Activated CD4-positive, alpha-beta T cell treated with anti-CD3 and anti-CD28 coated beads, Interleukin-2, amount 50 U/mL, for 24 hours (primary cell): Measurements from ENCODE around the gene C12orf75.
"Not testable (repeated sequence)": the region's sequence is repeated elsewhere in the genome, so short reads cannot be mapped to it uniquely, and the experiment has no call there.

Experiments
- DNase-seq, 2 donors: peaks; one replicate each; pipeline ENCODE4 v3.0.0-alpha.2; 2020; ENCODE audit warnings: low read depth in 1 of 2, low spot score in 1 of 2

The C12orf75 gene

DNA sequence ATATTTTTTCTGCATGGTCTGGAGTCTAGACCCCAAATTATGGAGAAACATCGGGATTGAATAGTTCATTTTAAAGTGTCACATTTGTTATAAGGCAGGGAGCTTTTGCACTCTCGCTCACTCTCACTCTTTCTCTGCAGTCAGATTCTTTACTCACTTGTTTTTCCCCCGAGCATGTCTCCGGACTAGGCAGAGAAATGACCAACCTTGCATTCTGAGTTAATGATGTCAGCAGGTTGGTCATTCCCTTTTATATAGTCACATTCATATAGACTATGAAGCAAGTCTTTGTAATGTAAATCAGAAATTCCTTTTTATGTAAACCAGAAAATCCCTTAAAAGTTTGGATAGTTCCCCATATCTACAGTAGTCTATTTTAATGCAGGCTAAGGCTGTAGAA is 4.1 kb downstream of the C12orf75 start:
- no peak for DNase-seq

- no peak for DNase-seq
Observed at GRCh38 chr12:105335856-105336255, 5.4 kb downstream of the C12orf75 start.

GRCh38 chr12:105336411-105336810 is 5.9 kb downstream of the C12orf75 start:
- DNase-seq = no peak

DNA sequence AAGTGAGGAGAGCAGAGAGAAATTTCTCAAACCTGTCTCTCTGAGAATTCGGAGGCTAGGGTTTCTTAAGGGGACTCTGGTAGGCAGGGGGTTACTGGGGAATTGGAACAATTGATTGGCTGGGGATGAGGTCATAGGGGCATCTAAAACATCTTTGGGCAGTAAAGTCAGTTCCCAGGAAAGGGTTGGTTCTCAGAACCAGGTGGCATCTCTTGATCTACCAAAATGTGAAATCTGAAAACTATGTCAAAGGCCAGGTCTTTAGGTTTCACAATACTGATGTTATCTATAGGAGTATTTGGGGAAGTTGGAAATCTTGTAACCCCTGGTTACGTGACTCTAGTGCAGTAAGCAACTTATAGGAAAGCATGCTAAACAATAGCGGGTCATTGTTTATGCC is 6.9 kb downstream of the C12orf75 start:
- DNase-seq = no peak

DNA sequence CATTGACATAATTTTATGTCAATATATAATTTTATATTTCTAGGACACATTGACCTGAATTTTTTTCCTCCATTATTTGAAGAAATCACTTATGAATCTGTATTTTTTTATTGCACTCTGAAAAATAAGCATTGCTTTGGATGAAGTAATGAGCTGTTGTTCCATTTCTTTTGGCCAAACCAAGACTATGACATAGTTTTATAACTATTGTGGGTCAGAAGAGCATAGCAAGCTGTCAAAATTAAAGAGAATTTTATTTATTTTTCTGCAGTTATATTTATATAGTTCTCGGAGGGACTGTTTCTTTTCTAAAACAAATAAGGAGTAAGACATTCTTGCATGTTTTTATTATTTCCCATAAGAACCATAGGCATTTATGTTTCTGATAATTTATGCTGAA is 8.5 kb downstream of the C12orf75 start:
- DNase-seq = no peak

DNA sequence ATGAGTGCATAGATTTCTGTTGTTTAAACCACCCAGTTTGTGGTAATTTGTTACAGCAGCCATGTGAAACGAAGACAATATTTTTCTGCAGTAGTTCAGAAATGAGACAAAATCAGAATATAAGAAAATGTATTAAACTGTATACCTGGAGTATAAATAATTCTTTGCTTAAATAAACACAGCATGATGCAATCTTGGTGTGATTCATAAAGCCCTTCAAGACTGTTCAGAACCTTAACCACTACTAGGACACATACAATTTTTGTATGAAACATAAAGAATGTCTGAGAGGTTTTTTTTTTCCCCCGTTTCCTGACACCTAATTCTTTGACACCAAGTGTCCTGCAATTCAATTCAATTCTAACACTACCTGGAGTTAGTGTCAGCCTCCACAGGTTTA is 10.5 kb downstream of the C12orf75 start:
- no peak for DNase-seq

DNA sequence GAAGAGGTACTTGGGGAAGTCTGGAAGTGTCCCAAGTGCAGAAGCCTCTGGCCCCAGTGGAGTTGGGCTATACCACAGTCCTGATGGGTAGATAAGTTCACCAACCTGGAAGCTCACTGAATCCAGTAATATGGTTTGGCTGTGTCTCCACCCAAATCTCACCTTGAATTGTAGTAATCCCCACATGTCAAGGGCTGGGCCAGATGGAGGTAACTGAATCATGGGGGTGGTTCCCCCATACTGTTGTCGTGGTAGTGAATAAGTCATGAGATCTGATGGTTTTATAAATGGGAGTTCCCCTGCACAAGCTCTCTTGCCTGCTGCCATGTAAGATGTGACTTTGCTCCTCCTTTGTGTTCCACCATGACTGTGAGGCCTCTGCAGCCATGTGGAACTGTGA is 11.1 kb downstream of the C12orf75 start:
- not testable (repeated sequence) for DNase-seq

- no peak for DNase-seq
Observed at GRCh38 chr12:105342464-105342863, 12.0 kb downstream of the C12orf75 start.

DNA sequence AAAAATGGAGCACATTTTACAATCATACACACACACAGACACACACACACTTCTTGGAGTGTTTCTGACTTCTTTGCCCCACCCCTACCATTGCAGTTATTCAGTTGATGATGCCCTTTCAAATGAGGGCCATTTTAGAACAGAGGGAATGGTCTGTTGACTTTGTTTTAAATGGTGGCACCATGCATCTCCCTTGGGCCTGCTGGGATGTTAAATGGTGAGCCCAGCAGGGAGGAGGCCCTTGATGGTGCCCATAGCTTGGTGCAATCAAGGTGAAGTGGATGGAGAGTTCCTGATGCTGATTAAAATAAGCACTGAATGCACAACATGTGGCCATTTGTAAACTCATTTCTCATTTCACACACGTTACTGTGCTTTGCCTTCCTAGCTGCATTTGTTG is 13.3 kb downstream of the C12orf75 start:
- no peak for DNase-seq

- no peak for DNase-seq
Observed at GRCh38 chr12:105347499-105347898, 17.0 kb downstream of the C12orf75 start.

- no peak for DNase-seq
Observed at GRCh38 chr12:105348142-105348541, 17.7 kb downstream of the C12orf75 start.

- no peak for DNase-seq
Observed at GRCh38 chr12:105348561-105348960, 18.1 kb downstream of the C12orf75 start.

DNA sequence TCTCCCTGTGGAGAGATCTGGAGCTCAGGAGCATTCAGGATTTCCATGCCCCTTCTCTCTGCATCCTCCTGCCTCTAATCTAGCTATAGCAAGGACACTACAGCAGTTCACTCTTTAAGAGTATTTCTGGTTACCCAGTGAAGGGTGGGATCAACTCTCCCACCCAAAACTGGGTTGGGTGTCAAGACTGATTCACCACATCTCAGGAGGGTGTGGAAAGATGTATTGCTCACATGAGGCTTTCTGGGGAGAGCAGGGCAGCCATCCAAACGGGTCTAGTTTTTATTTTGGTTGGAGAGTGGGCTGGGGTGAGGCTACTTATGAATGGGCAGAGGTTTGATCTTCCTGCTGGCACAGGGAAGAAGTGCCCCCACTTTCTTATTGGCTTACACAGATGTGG is 18.6 kb downstream of the C12orf75 start:
- DNase-seq = no peak

GRCh38 chr12:105351523-105351922 is 21.0 kb downstream of the C12orf75 start:
- no peak for DNase-seq

DNA sequence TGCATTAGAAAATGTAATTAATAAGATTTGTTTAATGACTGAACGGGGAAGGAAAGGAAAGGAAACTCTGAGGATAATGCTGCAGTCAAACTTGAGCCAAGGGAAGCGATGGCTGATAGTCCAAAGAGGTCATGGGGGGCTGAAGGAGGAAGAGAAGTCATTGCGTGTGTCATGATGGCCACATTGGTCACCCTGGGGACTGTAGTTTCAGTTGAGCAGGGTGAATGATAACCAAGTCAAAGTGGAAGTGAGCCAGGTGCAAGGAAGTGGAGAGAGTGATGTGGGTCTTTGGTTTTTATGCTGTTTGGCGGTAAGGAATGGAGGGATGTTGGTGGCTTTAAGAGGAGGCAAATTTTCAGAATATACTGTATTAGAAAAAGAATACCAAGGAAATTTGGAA is 21.6 kb downstream of the C12orf75 start:
- DNase-seq = no peak

- DNase-seq = no peak
Observed at GRCh38 chr12:105352940-105353635, 22.6 kb downstream of the C12orf75 start.

- DNase-seq = no peak
Observed at GRCh38 chr12:105355752-105356151, 25.3 kb downstream of the C12orf75 start.

GRCh38 chr12:105357162-105357691 is 26.7 kb downstream of the C12orf75 start:
- no peak for DNase-seq

GRCh38 chr12:105358789-105359188 is 28.3 kb downstream of the C12orf75 start:
- DNase-seq = no peak

- no peak for DNase-seq
Observed at GRCh38 chr12:105359856-105360255, 29.4 kb downstream of the C12orf75 start.

GRCh38 chr12:105363890-105364289 is 33.4 kb downstream of the C12orf75 start:
- no peak for DNase-seq

DNA sequence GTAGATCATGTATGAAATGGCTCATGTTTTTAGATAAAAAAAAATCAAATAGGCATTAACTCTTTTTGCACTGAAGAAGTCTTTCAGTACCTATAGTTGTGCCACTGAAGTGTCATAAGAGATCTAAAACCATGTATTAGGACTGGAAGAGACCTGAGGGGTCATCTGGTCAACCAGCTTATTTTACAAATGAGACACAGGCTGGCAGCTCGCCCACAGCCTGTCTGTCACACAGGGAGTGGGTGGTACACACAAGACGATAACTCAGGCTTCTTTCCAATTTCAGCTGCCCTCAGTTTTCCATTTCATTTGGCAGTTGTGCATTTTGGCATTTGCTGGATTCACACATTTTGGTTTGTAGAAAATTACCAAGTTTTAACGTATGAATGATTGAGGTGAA is 34.7 kb downstream of the C12orf75 start:
- DNase-seq = no peak

DNA sequence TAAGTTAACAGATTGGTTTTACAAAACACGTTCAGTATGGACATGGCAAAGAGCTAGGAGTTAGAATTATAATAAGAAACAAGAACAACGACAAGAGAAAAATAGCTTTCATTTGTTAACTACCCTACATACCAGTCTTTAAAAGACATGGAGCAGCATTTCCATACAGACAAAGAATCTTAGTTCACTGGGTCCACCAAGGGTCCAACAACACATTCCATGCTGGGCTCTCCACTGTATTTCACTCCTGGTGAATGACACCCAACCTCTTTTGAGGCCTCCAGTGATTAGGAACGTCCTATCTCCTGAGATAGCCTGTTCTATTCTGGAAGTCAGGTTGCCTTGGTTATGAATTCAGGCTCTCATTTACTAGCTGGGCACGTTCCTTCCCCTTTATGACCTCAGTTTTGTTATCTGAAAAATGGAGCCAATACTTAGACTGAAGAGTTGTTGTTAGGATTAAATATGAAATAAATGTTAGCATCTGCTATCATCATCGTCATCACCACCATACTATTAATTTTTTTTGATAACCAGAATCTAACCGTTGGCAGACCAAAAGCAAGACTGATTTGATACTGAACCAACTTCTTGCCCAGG is 37.7 kb downstream of the C12orf75 start:
- no peak for DNase-seq
